Liver (tissue), 3 donors: ENCODE results near the gene PREP.

Source experiments
- FOXA1 ChIP-seq: IDR thresholded peaks from 2 replicates; pipeline ENCODE4 v1.6.1; 2016; ENCODE audit warnings: antibody characterized with exemption
- GABPA ChIP-seq, 2 donors: IDR thresholded peaks in 1 of 2; conservative IDR thresholded peaks in 1 of 2; 2 replicates each; pipeline ENCODE4 v1.6.1; 2016; ENCODE audit warnings: antibody characterized with exemption in 2 of 2, mild to moderate bottlenecking in 1 of 2, moderate library complexity in 1 of 2
- HNF4A ChIP-seq, 2 donors: conservative IDR thresholded peaks; 2 replicates each; pipeline ENCODE4 v1.6.1; 2016; ENCODE audit warnings: antibody characterized with exemption in 2 of 2, mild to moderate bottlenecking in 2 of 2
- JUND ChIP-seq, 2 donors: IDR thresholded peaks; 2 replicates each; pipeline ENCODE4 v1.6.1; 2016; ENCODE audit warnings: antibody characterized with exemption in 2 of 2
- TAF1 ChIP-seq: conservative IDR thresholded peaks from 2 replicates; pipeline ENCODE4 v1.6.1; 2016; ENCODE audit warnings: antibody characterized with exemption, mild to moderate bottlenecking
- YY1 ChIP-seq: IDR thresholded peaks from 2 replicates; pipeline ENCODE4 v1.6.1; 2016; ENCODE audit warnings: antibody characterized with exemption, mild to moderate bottlenecking
- TF ChIP-seq, protein P1 (sequence below): fragments of 150-350 bp; IDR thresholded peaks from 2 replicates; pipeline ENCODE4 v1.5.1; 2017; ENCODE audit warnings: improper control_type of control experiment, low read depth, low read length; ENCODE audit not compliant: missing input control
- TF ChIP-seq, protein P2 (sequence below): IDR thresholded peaks from 2 replicates; pipeline ENCODE4 v1.6.1; 2016; ENCODE audit warnings: antibody characterized with exemption, mild to moderate bottlenecking
- TF ChIP-seq, protein P3 (sequence below): IDR thresholded peaks from 2 replicates; pipeline ENCODE4 v1.6.1; 2016; ENCODE audit warnings: antibody characterized with exemption
- TF ChIP-seq, protein P4 (sequence below): IDR thresholded peaks from 2 replicates; pipeline ENCODE4 v1.6.1; 2016; ENCODE audit warnings: antibody characterized with exemption
- donor health status: healthy.
- donor health status: healthy.

DNA sequence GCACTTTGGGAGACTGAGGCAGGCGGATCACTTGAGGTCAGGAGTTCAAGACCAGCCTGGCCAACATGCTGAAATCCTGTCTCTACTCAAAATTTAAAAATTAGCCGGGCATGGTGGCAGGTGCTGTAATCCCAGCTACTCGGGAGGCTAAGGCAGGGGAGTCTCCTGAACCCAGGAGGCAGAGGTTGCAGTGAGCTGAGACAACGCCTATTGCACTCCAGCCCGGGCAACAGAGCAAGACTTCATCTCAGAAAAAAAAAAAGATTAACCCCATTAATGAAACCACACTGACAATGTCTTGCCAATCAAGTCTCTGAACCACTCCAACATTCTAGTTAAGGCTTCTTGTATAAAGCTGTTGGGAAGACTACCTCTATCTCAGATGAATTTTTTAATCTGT is 4.0 kb downstream of the PREP start:
- TF ChIP-seq, protein P1, sequence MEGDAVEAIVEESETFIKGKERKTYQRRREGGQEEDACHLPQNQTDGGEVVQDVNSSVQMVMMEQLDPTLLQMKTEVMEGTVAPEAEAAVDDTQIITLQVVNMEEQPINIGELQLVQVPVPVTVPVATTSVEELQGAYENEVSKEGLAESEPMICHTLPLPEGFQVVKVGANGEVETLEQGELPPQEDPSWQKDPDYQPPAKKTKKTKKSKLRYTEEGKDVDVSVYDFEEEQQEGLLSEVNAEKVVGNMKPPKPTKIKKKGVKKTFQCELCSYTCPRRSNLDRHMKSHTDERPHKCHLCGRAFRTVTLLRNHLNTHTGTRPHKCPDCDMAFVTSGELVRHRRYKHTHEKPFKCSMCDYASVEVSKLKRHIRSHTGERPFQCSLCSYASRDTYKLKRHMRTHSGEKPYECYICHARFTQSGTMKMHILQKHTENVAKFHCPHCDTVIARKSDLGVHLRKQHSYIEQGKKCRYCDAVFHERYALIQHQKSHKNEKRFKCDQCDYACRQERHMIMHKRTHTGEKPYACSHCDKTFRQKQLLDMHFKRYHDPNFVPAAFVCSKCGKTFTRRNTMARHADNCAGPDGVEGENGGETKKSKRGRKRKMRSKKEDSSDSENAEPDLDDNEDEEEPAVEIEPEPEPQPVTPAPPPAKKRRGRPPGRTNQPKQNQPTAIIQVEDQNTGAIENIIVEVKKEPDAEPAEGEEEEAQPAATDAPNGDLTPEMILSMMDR: no peak
- TF ChIP-seq GABPA (IDR thresholded peaks at IDR 0.05 in 1 of 2, conservative IDR thresholded peaks at IDR 0.05 in 1 of 2) (no peak), YY1 (no peak), HNF4A (conservative IDR thresholded peaks at IDR 0.05) (no peak), FOXA1 (no peak), JUND (IDR thresholded peaks at IDR 0.05) (no peak), TAF1 (no peak)
- TF ChIP-seq, protein P2, sequence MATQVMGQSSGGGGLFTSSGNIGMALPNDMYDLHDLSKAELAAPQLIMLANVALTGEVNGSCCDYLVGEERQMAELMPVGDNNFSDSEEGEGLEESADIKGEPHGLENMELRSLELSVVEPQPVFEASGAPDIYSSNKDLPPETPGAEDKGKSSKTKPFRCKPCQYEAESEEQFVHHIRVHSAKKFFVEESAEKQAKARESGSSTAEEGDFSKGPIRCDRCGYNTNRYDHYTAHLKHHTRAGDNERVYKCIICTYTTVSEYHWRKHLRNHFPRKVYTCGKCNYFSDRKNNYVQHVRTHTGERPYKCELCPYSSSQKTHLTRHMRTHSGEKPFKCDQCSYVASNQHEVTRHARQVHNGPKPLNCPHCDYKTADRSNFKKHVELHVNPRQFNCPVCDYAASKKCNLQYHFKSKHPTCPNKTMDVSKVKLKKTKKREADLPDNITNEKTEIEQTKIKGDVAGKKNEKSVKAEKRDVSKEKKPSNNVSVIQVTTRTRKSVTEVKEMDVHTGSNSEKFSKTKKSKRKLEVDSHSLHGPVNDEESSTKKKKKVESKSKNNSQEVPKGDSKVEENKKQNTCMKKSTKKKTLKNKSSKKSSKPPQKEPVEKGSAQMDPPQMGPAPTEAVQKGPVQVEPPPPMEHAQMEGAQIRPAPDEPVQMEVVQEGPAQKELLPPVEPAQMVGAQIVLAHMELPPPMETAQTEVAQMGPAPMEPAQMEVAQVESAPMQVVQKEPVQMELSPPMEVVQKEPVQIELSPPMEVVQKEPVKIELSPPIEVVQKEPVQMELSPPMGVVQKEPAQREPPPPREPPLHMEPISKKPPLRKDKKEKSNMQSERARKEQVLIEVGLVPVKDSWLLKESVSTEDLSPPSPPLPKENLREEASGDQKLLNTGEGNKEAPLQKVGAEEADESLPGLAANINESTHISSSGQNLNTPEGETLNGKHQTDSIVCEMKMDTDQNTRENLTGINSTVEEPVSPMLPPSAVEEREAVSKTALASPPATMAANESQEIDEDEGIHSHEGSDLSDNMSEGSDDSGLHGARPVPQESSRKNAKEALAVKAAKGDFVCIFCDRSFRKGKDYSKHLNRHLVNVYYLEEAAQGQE: no peak
- TF ChIP-seq, protein P3, sequence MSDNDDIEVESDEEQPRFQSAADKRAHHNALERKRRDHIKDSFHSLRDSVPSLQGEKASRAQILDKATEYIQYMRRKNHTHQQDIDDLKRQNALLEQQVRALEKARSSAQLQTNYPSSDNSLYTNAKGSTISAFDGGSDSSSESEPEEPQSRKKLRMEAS: no peak
- TF ChIP-seq, protein P4, sequence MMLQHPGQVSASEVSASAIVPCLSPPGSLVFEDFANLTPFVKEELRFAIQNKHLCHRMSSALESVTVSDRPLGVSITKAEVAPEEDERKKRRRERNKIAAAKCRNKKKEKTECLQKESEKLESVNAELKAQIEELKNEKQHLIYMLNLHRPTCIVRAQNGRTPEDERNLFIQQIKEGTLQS: no peak
